HepG2 (cell line): ENCODE measurements around the gene GTPBP6. TPM values are rescaled to one million over a fixed set of nuclear protein-coding genes. Genes with fewer than 3 reads are reported as not detected.
A peak's percentile ranks its signal among the peaks of the same experiment; 100 is the strongest.

ENCODE experiments used
- CREM ChIP-seq, 2 experiments: sonication (generic) in 1 of 2; formaldehyde crosslinking in 1 of 2; IDR thresholded peaks; 2 replicates each; pipeline versions ENCODE4 v1.4.0 to v1.6.1; 2016 to 2020; ENCODE audit warnings: antibody characterized with exemption in 1 of 2, mild to moderate bottlenecking in 1 of 2, missing genetic modification reagents in 1 of 2
- HOXA5 ChIP-seq: sonication (generic); formaldehyde crosslinking; IDR thresholded peaks from 2 replicates; pipeline ENCODE4 v1.4.0; 2020; ENCODE audit warnings: missing genetic modification reagents
- HOXA7 ChIP-seq: sonication (generic); formaldehyde crosslinking; IDR thresholded peaks from 2 replicates; pipeline ENCODE4 v1.8.1; 2022; ENCODE audit warnings: mild to moderate bottlenecking, missing genetic modification reagents, moderate library complexity
- JUNB ChIP-seq: sonication (generic); formaldehyde crosslinking; IDR thresholded peaks from 2 replicates; pipeline ENCODE4 v1.8.0; 2022; ENCODE audit warnings: missing genetic modification reagents, mild to moderate bottlenecking, borderline replicate concordance
- KDM2A ChIP-seq: sonication (generic); formaldehyde crosslinking; IDR thresholded peaks from 2 replicates; pipeline ENCODE4 v1.4.0; 2020; ENCODE audit warnings: low read depth, missing genetic modification reagents, borderline replicate concordance
- NCOA2 ChIP-seq: sonication (generic); formaldehyde crosslinking; IDR thresholded peaks from 2 replicates; pipeline ENCODE4 v1.8.0; 2022; ENCODE audit warnings: inconsistent platforms
- NR2C2 ChIP-seq: sonication (generic); formaldehyde crosslinking; IDR thresholded peaks from 2 replicates; pipeline ENCODE4 v1.4.0; 2020; ENCODE audit warnings: missing genetic modification reagents, mild to moderate bottlenecking, moderate library complexity, borderline replicate concordance
- SAP130 ChIP-seq: IDR thresholded peaks from 2 replicates; pipeline ENCODE4 v1.6.1; 2016; ENCODE audit warnings: low read depth
- SRSF1 ChIP-seq: fragments of 200-400 bp; formaldehyde crosslinking; optimal IDR thresholded peaks from 2 replicates; pipeline ENCODE3; 2017; ENCODE audit warnings: mild to moderate bottlenecking, low read depth, low read length, moderate library complexity
- ZFP1 ChIP-seq: IDR thresholded peaks from 2 replicates; pipeline ENCODE4 v1.6.1; 2016
- ZFX ChIP-seq: sonication (generic); formaldehyde crosslinking; IDR thresholded peaks from 2 replicates; pipeline ENCODE4 v1.4.0; 2020; ENCODE audit warnings: mild to moderate bottlenecking, low read depth, missing genetic modification reagents, moderate library complexity
- ZNF160 ChIP-seq: sonication (generic); formaldehyde crosslinking; IDR thresholded peaks from 2 replicates; pipeline ENCODE4 v1.8.0; 2022; ENCODE audit warnings: mild to moderate bottlenecking, inconsistent platforms, missing genetic modification reagents
- ZNF260 ChIP-seq: sonication (generic); formaldehyde crosslinking; IDR thresholded peaks from 2 replicates; pipeline ENCODE4 v1.4.0; 2020; ENCODE audit warnings: missing genetic modification reagents, low read depth, mild to moderate bottlenecking, borderline replicate concordance
- ZNF432 ChIP-seq: sonication (generic); formaldehyde crosslinking; IDR thresholded peaks from 2 replicates; pipeline ENCODE4 v1.5.0; 2020; ENCODE audit warnings: missing genetic modification reagents, mild to moderate bottlenecking, borderline replicate concordance
- ZNF446 ChIP-seq: sonication (generic); formaldehyde crosslinking; IDR thresholded peaks from 2 replicates; pipeline ENCODE4 v1.5.0; 2020; ENCODE audit warnings: mild to moderate bottlenecking, missing genetic modification reagents
- ZNF503 ChIP-seq: sonication (generic); formaldehyde crosslinking; IDR thresholded peaks from 2 replicates; pipeline ENCODE4 v1.4.0; 2020; ENCODE audit warnings: missing genetic modification reagents
- polyA plus RNA-seq, 8 experiments: library from polyadenylated mRNA; depleted of rRNA in 3 of 8; stranded (reverse) in 7 of 8; unstranded in 1 of 8; fragments of >200 nt; fragmentation: Illumina TruSeq in 4 of 8; extraction: Trizol in 4 of 8; gene quantifications; 2 replicates each; pipeline versions ENCODE4 v1.2.1 to v1.2.3, GENCODE V29; 2011 to 2016; ENCODE audit warnings: low read depth in 4 of 8, missing spikeins in 1 of 8, mixed read lengths in 1 of 8; ENCODE audit not compliant: insufficient read depth in 1 of 8
- total RNA-seq, 5 experiments: library from RNA; depleted of rRNA; stranded (reverse); fragments of >200 nt; fragmentation: Illumina TruSeq; extraction: Trizol; gene quantifications; 2 replicates each; pipeline ENCODE4 v1.2.3, GENCODE V29; 2016; ENCODE audit warnings: low read depth in 1 of 5
- TF ChIP-seq, protein P1 (sequence below): sonication (generic); formaldehyde crosslinking; IDR thresholded peaks from 2 replicates; pipeline ENCODE4 v1.5.0; 2020; ENCODE audit warnings: mild to moderate bottlenecking, low read depth, missing genetic modification reagents, borderline replicate concordance
- TF ChIP-seq, protein P2 (sequence below): sonication (generic); formaldehyde crosslinking; IDR thresholded peaks from 2 replicates; pipeline ENCODE4 v1.8.0; 2022; ENCODE audit warnings: mild to moderate bottlenecking, missing genetic modification reagents
- TF ChIP-seq, protein P3 (sequence below): sonication (generic); formaldehyde crosslinking; IDR thresholded peaks from 2 replicates; pipeline ENCODE4 v1.5.0; 2020; ENCODE audit warnings: mild to moderate bottlenecking, missing genetic modification reagents
- TF ChIP-seq, protein P4 (sequence below): sonication (generic); formaldehyde crosslinking; conservative IDR thresholded peaks from 2 replicates; pipeline ENCODE4 v1.8.0; 2022; ENCODE audit warnings: mild to moderate bottlenecking, moderate library complexity, missing genetic modification reagents

GTPBP6 gene
- total and polyA plus RNA-seq, 2 of the 13 experiments (the other 11 are each of a cell fraction or from before 2014, with no cell fraction given), result 20.2 to 39.6 TPM

- TF ChIP-seq KDM2A (peak; percentile 55; the same call in 1 of the 2 replicates), ZFX (no peak), HOXA5 (CRISPR knock-in tag) (no peak), ZNF503 (no peak), JUNB (CRISPR knock-in tag) (no peak), SAP130 (CRISPR knock-in tag) (peak; percentile 43), SRSF1 (no peak), CREM (IDR thresholded peaks at IDR 0.05) (no peak), CREM (CRISPR knock-in tag; IDR thresholded peaks at IDR 0.05) (no peak), ZNF446 (no peak), HOXA7 (CRISPR knock-in tag) (no peak), ZNF160 (CRISPR knock-in tag) (no peak), NR2C2 (CRISPR knock-in tag) (no peak), ZNF260 (CRISPR knock-in tag) (no peak), ZFP1 (CRISPR knock-in tag) (no peak), NCOA2 (CRISPR knock-in tag) (no peak), ZNF432 (CRISPR knock-in tag) (no peak)
- TF ChIP-seq, protein P1, sequence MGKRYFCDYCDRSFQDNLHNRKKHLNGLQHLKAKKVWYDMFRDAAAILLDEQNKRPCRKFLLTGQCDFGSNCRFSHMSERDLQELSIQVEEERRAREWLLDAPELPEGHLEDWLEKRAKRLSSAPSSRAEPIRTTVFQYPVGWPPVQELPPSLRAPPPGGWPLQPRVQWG (CRISPR knock-in tag), result no peak
- TF ChIP-seq, protein P2, sequence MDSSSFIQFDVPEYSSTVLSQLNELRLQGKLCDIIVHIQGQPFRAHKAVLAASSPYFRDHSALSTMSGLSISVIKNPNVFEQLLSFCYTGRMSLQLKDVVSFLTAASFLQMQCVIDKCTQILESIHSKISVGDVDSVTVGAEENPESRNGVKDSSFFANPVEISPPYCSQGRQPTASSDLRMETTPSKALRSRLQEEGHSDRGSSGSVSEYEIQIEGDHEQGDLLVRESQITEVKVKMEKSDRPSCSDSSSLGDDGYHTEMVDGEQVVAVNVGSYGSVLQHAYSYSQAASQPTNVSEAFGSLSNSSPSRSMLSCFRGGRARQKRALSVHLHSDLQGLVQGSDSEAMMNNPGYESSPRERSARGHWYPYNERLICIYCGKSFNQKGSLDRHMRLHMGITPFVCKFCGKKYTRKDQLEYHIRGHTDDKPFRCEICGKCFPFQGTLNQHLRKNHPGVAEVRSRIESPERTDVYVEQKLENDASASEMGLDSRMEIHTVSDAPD (CRISPR knock-in tag), result no peak
- TF ChIP-seq, protein P3, sequence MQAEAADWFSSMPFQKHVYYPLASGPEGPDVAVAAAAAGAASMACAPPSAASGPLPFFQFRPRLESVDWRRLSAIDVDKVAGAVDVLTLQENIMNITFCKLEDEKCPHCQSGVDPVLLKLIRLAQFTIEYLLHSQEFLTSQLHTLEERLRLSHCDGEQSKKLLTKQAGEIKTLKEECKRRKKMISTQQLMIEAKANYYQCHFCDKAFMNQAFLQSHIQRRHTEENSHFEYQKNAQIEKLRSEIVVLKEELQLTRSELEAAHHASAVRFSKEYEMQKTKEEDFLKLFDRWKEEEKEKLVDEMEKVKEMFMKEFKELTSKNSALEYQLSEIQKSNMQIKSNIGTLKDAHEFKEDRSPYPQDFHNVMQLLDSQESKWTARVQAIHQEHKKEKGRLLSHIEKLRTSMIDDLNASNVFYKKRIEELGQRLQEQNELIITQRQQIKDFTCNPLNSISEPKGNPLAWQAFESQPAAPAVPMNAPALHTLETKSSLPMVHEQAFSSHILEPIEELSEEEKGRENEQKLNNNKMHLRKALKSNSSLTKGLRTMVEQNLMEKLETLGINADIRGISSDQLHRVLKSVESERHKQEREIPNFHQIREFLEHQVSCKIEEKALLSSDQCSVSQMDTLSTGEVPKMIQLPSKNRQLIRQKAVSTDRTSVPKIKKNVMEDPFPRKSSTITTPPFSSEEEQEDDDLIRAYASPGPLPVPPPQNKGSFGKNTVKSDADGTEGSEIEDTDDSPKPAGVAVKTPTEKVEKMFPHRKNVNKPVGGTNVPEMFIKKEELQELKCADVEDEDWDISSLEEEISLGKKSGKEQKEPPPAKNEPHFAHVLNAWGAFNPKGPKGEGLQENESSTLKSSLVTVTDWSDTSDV (CRISPR knock-in tag), result no peak
- TF ChIP-seq, protein P4, sequence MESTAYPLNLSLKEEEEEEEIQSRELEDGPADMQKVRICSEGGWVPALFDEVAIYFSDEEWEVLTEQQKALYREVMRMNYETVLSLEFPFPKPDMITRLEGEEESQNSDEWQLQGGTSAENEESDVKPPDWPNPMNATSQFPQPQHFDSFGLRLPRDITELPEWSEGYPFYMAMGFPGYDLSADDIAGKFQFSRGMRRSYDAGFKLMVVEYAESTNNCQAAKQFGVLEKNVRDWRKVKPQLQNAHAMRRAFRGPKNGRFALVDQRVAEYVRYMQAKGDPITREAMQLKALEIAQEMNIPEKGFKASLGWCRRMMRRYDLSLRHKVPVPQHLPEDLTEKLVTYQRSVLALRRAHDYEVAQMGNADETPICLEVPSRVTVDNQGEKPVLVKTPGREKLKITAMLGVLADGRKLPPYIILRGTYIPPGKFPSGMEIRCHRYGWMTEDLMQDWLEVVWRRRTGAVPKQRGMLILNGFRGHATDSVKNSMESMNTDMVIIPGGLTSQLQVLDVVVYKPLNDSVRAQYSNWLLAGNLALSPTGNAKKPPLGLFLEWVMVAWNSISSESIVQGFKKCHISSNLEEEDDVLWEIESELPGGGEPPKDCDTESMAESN (CRISPR knock-in tag), result 0 out of 2 replicates have a peak, but pooled peaks have one; percentile 15
Measured at GRCh38 chrX:323721-324628, 5.4 kb upstream of the GTPBP6 start (continued).
